Measurements from ENCODE around the gene B4GALT6.

Gene B4GALT6

GRCh38 chr18:31680433-31680811, 4.0 kb downstream of the B4GALT6 start:
- H3K4me3 ChIP-seq (ENCODE audit: low read depth, low read length) = no peak overlapping the region
- TF ChIP-seq CTCF (IDR thresholded peaks at IDR 0.05; ENCODE audit: borderline replicate concordance, insufficient read depth, low read depth, low read length) = no peak

- TF ChIP-seq CTCF (IDR thresholded peaks at IDR 0.05; ENCODE audit: borderline replicate concordance, insufficient read depth, low read depth, low read length) = no peak
- no peak overlapping the region for H3K4me3 ChIP-seq (ENCODE audit: low read depth, low read length)
Observed at GRCh38 chr18:31679791-31680432, 4.5 kb downstream of the B4GALT6 start.

- H3K4me3 ChIP-seq (ENCODE audit: low read depth, low read length) = no peak overlapping the region
- TF ChIP-seq CTCF (IDR thresholded peaks at IDR 0.05; ENCODE audit: borderline replicate concordance, insufficient read depth, low read depth, low read length) = no peak
Observed at GRCh38 chr18:31679133-31679742, 5.1 kb downstream of the B4GALT6 start.

- no peak for TF ChIP-seq CTCF (IDR thresholded peaks at IDR 0.05; ENCODE audit: borderline replicate concordance, insufficient read depth, low read depth, low read length)
- H3K4me3 ChIP-seq (ENCODE audit: low read depth, low read length) = no peak overlapping the region
Observed at GRCh38 chr18:31678425-31678824, 6.0 kb downstream of the B4GALT6 start.

GRCh38 chr18:31677592-31677991, 6.8 kb downstream of the B4GALT6 start:
- no peak overlapping the region for H3K4me3 ChIP-seq (ENCODE audit: low read depth, low read length)
- TF ChIP-seq CTCF (IDR thresholded peaks at IDR 0.05; ENCODE audit: borderline replicate concordance, insufficient read depth, low read depth, low read length) = no peak

GRCh38 chr18:31675404-31675803, 9.0 kb downstream of the B4GALT6 start:
- no peak for TF ChIP-seq CTCF (IDR thresholded peaks at IDR 0.05; ENCODE audit: borderline replicate concordance, insufficient read depth, low read depth, low read length)
- H3K4me3 ChIP-seq (ENCODE audit: low read depth, low read length) = no peak overlapping the region

GRCh38 chr18:31672628-31673135, 11.7 kb downstream of the B4GALT6 start:
- no peak for TF ChIP-seq CTCF (IDR thresholded peaks at IDR 0.05; ENCODE audit: borderline replicate concordance, insufficient read depth, low read depth, low read length)
- H3K4me3 ChIP-seq (ENCODE audit: low read depth, low read length) = no peak overlapping the region
